Measurements from ENCODE around the gene DNAH3.
"Not testable (repeated sequence)": the region's sequence is repeated elsewhere in the genome, so short reads cannot be mapped to it uniquely, and the experiment has no call there.

Gene DNAH3

GRCh38 chr16:20937736-20938135, 212.9 kb downstream of the DNAH3 start:
- no peak for DNase-seq

DNA sequence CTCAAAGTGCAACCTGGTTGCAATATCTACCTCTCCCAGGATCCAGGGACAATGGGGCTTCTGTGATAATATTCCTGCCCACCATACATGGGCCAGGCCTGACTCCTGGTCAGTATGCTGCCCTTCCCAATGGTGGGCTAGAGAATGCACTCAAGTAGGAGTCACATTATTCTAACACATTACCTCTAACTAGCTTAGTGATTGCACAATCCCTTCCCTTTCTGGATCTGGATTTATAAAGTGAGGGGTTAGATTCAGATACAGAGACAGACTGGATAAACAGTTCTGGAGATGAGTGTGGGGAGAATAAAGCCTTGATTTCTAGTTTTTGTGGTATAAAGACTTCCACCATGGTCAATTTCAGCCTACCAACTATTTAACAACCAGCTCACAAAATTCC, 217.1 kb downstream of the DNAH3 start:
- DNase-seq, result no peak

DNA sequence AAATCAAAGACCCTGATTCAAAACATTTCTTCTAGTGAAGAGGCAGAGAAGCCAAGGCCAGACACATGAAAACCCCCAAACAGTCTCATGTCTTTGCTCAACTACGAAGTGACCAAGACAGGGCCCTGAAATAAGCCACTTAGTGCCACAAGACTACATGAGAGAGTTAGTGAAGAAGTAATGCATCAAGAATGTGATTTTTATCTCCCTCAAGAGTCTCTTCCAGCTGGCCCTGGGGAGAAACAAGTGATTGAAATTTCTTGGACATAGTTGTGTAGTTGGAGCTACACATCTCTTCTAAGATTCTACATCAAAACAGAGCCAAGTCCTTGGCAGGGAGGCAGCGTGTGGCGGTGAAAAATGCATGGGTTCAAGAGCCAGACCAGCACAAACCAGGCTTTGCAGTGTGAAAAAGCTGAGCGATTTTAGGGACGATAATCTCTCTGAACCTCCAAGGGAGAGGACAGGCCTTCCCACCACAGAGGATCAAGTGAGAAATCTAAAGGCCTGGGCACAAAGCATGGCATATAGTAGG, 219.5 kb downstream of the DNAH3 start:
- no peak for DNase-seq

GRCh38 chr16:20930365-20930690, 220.3 kb downstream of the DNAH3 start:
- no peak for DNase-seq

DNA sequence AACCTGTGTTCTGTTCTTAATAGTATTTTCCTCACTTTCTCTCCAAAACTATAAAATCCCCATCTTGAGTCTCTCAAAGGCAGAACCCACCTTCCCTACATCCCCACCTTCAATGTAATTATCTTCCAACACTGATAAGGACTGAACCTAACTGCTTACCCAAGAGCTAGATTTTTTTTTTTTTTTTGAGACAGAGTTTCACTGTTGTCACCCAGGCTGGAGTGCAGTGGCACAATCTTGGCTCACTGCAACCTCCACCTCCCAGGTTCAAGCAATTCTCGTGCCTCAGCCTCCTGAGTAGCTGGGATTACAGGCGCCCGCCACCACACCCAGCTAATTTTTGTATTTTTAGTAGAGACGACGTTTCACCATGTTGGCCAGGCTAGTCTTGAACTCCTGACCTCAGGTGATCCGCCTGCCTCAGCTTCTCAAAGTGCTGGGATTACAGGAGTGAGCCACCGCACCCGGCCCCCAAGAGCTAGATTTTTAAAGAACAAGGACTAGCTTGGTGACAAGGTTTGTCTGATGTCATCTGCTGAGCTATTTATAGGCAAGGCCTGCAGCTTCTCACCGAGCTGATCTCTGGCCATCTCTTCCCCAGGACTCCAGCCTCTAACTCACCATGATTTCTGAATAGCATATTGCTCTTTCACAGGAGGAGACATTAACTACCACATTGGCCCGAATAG, 220.8 kb downstream of the DNAH3 start:
- DNase-seq, result not testable (repeated sequence)

DNA sequence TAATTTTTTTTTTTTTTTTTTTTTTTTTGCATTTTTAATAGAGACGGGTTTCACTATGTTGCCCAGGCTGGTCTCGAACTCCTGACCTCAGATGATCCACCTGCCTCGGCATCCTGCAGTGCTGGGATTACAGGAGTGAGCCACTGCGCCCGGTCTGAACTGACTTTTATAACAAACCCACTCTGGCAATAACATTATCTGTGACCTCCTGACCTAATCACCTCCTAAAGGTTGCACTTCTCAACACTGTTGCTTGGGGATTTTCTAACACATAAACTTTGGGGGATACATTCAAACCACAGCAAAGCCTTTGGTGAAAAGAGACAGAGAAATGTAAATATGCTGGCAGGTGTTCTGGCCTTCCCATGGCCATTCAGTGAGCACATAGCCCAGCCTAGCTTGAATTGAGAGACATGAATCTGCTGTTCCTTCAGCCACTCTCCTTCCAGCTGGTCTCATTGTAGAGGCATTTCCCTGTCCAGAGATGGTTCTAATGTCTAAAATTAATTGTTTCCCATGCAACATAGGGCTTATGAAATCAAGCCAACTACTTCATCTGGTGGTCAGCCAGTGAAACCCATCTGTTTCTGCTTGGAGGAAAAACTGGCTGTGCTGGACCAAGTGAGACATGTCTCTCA, 221.8 kb downstream of the DNAH3 start:
- no peak for DNase-seq

- DNase-seq, result no peak
Observed at GRCh38 chr16:20925751-20926150, 224.9 kb downstream of the DNAH3 start.

DNA sequence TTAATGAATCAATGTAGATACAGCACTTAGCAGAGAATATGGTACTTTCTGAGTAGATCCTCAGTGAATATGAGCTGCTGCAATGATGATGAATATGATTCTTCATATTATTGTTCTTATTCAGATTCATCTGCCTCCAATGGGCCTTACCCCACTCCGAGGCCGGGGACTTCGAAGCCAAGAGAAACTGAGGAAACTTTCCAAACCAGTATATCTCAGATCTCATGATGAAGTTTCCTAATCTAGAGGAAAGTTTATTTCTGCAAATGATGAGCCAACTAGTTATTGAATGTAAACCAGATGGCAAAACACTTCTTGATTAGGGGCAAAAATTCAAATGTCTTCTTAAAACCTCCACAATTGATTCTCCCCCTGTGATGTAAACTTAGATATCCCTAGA, 226.8 kb downstream of the DNAH3 start:
- DNase-seq, result no peak

DNA sequence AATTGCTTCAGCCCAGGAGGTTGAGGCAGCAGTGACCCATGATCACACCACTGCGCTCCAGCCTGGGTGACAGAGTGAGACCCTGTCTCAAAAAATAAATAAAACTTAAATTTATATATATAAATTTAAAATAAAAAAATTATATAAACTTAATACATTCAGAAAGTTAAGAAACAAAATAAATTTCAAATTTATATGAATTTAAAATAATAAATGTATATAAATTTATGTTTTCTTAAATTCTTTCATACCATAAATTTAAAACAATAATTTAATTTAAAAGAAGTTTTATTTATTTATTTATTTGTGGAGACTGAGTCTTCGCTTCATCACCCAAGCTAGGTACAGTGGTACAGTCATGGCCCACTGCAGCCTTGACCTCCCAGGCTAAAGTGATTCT, 229.8 kb downstream of the DNAH3 start:
- no peak for DNase-seq

- DNase-seq, result no peak
Observed at GRCh38 chr16:20920091-20920490, 230.6 kb downstream of the DNAH3 start.

GRCh38 chr16:20918486-20919239, 232.0 kb downstream of the DNAH3 start:
- DNase-seq, result peak; percentile 79

DNA sequence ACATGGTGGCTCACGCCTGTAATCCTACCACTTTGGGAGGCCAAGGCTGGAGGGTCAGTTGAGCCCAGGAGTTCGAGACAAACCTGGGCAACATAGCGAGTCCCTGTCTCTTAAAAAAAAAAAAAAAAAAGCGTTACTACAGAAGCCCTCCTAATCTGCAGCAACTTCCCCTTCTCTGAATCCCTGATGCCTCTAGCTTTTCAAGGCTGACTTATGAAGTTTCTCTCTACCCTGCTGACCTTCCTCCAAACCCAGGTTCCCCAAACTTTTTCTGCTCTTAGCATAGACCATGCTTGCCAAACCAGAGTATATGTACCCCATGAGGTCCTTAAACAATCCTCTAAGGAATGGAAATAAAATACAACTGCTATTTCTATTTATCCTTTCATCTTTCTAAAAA, 233.7 kb downstream of the DNAH3 start:
- DNase-seq, result peak; percentile 63

DNA sequence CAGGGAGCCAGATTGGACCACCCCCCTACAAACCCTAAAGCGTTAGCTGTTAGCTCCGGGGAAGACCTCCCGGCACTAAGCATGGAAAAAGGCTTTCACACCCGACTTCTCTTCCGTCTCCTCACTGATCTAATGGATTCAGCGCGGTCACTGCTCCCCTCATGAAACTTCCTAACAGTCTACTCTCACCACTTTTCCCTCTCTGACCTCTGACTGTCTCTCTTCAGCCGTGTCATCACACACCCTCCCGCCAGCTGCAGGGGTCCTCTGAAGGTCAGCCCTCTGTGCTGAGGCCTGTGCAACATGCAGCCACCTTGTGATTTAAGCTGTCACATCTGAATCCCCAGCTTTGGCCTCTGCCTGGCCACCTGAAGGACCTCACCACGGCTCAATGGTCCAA, 234.4 kb downstream of the DNAH3 start:
- no peak for DNase-seq

DNA sequence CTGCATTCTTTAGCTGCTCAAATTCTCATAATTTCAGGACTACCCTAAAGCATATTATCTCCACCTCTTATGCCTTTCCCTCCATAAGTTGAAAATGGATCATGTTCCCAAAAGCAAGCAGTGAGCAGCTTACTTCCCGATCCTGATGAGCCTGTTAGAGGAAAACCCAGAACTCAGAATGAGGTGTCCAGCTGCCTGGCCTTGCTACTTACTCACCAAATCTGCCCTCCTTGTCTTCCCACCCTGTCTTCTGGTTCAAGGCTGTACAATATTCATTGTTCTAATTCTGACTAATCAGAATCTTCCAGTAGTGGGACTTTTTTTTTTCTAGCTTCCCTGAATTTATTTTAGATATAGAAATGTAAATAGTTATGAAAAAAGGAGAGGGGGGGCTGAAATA, 239.3 kb downstream of the DNAH3 start:
- no peak for DNase-seq

DNA sequence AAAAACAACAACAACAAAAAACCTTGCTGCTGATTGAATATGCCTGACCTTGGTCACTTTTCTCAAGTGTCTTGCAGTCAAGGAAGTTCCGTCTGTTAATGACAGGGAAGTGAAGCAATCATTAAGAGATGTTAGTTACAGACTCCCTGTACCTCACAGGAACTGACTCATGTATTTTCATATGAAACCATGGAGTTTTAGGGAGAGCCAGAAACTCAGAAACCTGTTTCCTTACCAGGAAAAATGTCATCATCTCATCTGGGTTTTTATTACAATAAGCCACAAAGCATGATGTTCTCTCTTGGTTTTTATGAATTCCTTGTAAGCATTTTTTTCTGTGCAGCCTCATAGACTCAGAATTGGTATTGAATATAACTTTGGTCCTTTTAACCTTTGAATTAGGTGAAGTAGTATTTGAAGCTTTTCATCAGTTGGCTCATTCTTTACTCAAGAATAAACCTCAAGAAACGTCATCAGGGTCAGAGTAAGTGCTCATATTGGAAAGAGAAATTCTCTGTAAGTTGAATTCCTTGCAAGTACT, 239.8 kb downstream of the DNAH3 start:
- DNase-seq, result peak; percentile 99

DNA sequence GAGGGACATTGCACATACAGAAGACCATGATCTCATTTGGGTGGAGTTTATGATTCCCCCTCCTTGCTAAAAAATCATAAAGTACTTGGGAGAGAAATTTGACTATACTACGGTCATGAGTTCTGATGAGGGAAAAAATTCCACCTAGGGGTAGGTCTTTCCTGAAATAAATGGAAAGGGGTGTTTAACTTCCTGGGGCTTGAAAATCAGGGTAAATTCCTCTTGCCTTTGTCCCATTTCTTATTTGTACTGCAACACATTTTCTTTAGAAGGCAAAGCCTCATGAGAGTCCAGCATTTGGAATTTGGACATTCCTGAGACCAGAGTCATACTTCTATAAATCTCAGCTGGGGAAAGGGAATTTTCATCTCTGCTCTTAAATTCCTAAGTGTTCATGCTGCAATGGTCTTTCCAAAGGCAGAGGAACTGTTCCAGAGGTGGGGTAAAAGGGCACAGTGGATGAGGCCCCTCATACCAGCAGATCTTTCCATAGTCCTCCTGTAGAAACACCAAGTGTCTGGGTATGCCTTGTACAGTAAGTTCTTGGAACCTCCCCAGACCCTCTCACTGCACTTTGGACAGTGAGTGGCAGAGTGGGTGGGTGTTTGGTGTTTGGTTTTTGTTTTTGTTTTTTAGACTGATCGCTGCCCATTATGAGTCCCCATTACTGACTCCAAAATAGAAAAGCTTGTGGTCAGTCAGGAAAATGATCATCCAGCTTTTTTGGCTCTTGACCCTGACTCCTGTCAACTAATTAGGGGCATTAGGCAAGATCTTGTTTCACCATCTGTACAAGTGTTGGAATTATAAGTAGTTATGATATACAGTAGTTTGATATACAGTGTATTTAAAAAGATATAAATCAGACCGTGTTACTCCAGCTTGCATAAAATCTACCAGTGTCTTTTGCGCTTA, 244.0 kb downstream of the DNAH3 start:
- DNase-seq, result no peak

GRCh38 chr16:20905576-20905975, 245.1 kb downstream of the DNAH3 start:
- DNase-seq, result no peak

DNA sequence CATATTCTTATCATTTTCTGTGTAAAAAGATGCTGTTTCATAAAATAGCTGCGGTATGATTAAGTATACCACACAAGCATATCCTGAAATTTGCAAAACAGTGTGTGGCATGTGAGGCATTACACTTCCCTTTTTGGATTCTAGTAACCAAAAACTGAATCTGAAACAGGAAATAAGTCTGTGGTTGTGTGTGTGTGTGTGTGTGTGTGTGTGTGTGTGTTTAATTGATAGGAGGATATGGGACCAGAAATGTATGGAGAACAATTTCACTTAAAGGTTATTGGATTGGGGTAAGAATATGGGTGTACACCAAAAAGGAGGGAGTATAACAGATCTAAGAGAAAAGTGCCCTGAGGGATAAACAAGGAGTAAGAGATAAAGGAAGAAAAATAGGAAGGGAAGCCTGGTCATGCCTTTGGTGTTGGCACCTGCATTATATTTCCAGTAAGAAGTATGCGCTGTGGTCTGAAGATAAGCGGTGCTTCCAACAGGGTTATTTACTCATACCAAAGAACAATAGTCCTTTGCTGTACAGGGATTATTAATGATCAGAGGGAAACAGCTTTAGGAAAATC, 246.1 kb downstream of the DNAH3 start:
- DNase-seq, result peak; percentile 96

GRCh38 chr16:20903899-20904506, 246.6 kb downstream of the DNAH3 start:
- DNase-seq, result no peak

DNA sequence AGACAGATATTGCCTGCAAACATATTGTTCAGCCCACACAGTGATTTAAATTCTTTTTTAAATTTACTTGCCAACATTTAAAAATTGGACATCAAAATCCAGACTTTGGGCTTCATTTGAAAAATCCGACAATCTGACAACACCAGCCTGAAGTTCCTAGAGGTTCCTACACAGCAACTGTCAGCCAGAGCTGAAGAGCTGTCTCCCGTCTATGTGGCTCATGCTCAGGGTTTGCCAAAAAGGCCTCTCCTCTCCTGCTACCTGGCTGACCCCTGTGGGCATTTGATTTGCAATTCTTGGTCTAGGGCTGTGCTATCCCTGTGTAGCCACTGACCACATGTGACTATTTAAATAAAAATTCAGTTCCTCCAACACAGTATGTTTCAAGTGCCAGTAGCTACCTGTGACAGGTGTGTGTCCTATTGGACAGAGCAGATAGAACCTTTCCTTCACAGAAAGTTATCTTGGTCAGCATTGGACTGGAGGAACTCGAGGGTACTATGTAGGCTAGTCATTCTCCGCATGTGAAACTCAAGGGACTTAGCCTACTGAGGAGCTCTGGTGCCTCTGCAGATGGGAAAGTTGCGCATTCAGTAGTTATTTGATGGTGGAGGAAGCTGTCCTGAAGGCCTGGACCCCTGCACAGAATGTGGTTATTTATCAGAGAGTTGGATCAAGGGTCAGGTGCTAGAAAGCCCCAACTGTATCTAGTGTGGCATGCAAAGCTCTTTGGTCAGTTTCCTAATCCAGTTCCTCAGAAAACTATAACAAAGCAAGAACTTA, 247.3 kb downstream of the DNAH3 start:
- DNase-seq, result peak; percentile 99

DNA sequence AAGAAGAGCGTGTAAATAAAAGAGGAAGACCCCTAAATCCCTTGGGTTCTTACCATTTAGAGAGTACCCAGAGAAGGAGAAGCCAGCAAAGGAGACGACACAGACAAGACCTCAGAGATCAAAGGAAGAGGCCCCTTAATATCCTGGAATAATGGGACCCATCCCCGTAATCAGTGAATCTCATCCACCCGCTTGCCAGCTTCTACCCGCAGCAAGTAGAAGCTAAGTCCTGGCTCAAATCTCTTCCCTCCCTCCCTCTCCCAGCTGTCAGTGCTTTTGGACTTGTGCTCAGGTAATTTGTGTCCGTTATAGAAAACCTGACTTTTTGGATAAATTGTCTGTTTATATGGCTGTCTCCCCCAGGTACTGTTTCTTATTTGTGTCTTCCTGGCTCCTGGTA, 248.2 kb downstream of the DNAH3 start:
- DNase-seq, result no peak
